HG02970 (cell line): ENCODE measurements around the gene TUBB.
"Not testable (repeated sequence)": the region's sequence is repeated elsewhere in the genome, so short reads cannot be mapped to it uniquely, and the experiment has no call there.

Source experiments
- ATAC-seq: cut with Tn5 transposase; IDR thresholded peaks from one replicate; pipeline ENCODE4 v1.9.1; 2021; ENCODE audit warnings: mild to moderate bottlenecking, moderate library complexity, moderate number of reproducible peaks; ENCODE audit not compliant: unreplicated experiment, low FRiP score

Gene TUBB

DNA sequence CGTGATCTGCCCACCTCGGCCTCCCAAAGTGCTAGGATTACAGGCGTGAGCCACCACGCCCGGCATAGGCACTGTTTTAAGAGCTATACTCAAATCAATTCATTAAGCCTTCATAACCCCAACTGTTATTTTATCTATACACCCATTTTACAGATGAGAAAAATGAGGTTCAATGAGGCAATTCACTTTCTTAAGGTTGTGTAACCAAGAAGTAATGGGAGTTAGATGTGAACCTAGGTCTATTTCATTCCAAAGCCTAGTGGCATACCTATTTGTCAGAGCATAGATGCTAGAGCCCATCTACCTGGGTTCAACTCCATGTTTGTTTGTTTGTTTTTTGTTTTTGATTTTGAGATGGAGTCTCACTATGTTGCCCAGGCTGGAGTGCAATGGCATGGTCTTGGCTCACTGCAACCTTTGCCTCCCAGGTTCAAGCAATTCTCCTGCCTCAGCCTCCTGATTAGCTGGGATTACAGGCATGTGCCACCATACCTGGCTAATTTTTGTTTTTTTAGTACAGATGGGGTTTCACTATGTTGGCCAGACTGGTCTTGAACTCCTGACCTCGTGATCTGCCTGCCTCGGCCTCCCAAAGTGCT is 36.4 kb downstream of the TUBB start:
- ATAC-seq: not testable (repeated sequence)

DNA sequence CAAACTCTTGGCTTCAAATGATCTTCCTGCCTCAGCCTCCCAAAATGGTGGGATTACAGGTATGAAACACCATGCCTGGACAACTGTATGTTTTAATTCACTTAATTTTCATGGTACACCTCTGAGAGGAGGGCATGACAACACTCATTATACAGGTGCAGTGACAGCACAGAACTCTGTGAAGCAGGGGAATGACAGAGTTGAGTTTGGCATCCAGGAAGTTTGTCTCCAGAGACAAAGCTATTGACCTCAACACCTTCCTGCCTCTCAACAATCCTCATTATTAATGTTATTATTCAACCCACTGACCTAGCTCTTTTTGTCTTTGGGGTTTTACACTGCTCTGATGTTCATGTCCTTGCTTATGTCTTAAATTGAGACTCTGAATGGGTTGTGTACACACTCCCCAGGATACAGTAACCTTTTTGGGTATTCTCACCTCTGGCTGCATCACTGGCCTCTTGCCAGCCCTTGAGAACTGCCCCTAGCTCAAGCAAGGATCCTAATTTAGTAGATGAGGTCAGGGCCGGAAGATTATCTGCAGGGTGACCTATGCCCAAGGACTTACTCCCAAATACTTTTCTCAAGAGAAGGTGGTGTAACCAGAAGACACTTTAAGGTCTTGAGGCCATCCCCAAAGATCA is 37.2 kb downstream of the TUBB start:
- no peak for ATAC-seq

GRCh38 chr6:30759575-30760239 is 39.6 kb downstream of the TUBB start:
- ATAC-seq: no peak

DNA sequence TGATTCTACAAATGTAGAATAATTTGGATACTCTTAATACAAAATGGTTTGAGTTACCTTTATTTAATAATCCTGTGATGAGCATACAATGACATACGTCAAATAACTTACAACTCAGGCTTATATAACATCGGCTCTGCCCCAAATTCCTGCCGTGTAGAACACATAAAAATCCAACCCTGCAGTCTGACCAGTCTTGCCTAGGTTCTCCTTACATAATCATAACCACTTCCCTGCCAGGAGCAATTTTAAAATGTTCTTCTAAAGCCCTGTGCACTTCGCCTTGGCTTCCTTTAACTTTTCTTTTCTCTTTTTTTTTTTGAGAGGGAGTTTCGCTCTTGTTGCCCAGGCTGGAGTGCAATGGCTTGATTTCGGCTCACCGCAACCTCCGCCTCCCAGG is 40.4 kb downstream of the TUBB start:
- ATAC-seq: no peak

- ATAC-seq: no peak
Observed at GRCh38 chr6:30761791-30762429, 41.8 kb downstream of the TUBB start.

GRCh38 chr6:30763155-30763617 is 43.0 kb downstream of the TUBB start:
- ATAC-seq: no peak

DNA sequence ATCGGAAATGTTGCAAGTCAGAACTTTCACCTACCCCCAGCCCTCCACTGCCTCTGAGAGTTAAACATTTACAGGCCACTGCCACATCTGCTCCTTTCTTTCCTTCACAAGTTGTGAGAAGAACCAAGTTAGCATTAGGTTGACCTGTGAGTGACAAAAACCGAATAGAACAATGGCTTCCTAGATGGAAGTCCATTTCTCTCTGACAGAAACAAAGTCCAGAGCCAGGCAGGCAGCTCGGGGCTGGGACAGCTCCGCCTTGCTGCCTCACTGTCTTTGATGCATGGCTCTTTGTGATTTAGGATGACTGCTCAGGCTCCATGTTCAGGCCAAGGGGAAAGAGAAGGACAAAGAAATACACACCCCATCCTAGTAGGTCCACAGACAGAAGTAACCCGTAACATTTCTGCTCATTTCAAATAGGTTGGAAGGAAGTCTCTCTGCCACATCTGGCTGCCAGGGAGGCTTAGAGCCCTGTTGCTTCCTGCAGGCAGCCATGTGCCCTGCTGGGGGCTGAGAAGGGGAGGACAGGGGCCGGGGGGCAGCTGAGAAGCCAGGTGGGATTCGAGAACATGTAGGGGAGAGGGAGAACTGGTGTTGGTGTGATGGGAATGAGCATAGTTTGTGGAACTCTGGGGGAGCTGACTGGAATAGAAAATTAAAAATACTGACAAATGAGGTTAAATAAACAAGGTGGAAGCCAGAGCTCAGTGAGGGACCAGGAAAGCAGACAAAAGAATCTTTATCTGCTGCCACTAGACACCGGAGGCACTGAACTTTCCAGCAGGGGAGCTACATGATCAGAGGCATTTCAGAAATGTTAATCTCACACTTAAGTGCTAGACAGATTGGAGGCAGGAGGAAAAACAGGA is 43.7 kb downstream of the TUBB start:
- no peak for ATAC-seq

DNA sequence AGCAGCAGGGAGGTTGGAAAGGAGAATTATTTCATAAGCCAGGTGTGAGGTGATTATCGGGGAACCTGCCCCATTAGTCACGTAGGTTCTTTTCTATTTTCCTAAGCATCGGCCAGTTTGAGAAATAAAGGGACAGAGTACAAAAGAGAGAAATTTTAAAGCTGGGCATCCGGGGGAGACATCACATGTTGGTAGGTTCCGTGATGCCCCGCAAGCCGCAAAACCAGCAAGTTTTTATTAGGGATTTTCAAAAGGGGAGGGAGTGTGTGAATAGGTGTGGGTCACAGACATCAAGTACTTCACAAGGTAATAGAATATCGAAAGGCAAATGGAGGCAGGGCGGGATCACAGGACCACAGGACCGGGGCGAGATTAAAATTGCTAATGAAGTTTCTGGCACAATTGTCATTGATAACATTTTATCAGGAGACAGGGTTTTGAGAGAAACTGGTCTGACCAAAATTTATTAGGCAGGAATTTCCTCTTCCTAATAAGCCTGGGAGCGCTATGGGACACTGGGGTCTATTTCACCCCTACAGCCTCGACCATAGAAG is 44.4 kb downstream of the TUBB start:
- not testable (repeated sequence) for ATAC-seq

DNA sequence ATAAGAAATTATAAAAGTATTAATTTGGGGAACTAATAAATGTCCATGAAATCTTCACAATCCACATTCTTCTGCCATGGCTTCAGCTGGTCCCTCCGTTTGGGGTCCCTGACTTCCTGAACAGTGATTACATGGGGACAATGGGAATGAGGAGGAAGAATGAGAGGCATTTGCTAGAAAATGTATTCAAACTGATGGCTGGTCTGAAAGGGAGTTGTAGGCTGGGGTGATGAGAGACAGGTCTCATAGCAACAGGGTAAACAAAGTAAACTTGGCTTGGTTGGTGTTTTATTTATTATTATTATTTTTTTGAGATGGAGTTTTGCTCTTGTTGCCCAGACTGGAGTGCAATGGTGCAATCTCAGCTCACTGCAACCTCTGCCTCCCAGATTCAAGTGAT is 45.3 kb downstream of the TUBB start:
- ATAC-seq: not testable (repeated sequence)

DNA sequence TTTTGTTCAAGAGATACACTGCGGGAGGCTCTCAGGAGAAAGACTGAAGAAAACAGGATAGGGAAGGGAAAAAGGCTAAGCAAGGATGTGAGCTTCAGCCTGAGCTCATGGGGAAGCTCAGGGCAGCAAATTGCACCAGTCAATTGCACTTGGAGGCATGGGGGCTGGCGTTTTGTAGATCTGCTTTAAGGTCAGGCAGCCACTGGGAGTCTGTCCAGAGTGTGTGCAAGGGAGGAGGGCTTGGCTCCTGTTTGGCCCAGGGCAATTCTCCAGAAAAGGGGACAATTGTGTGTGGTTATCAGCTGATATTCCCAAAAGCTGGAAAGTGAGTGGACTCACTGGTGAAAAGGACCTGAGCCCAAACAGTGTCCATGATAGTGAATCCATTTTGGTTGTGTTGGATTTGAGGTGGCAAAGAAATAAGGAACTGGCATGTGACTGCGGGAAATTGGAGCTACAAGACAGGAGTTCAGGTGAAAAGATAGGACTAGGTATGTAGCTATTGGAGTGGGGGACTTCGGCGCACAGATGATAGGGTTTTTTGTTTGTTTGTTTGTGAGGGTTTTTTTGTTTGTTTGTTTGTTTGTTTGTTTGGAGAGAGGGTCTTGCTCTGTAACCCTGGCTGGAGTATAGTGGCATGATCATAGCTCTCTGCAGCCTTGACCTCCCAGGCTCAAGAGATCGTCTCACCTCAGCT is 46.5 kb downstream of the TUBB start:
- ATAC-seq: no peak

- ATAC-seq: no peak
Observed at GRCh38 chr6:30767158-30767943, 47.2 kb downstream of the TUBB start.

- no peak for ATAC-seq
Observed at GRCh38 chr6:30767944-30768301, 47.8 kb downstream of the TUBB start.

GRCh38 chr6:30768634-30769087 is 48.5 kb downstream of the TUBB start:
- no peak for ATAC-seq

- ATAC-seq: no peak
Observed at GRCh38 chr6:30769088-30769852, 49.1 kb downstream of the TUBB start.

DNA sequence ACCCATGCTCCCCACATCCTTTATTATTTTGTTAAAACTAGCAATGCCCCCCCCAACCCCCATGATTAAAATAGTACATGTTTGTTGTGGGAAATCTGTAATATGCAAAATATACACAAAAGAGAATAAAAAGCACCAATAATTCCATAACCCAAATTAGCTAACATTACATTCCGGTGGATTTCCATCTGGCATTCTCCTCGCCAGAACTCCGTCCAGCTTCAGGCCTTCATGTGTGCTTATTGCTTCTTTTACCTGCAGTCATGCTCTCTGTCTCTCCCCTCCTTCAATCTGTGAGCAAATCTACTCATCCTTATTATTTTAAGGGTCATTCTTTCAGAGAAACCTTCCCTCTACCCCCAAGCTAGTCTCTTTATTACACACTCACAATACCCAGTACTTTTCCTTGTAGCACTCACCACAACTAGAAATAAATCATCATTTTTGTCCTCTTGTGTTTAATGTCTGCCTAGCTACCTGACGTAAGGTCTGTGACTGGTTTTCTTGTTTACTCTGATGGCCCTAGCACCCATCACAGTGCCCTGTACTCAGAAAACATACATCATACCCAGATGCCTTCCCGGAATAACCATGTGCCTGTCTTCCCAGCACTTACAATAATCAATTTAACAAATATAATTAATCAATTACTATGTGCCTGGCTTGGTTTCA is 49.8 kb downstream of the TUBB start:
- ATAC-seq: no peak

DNA sequence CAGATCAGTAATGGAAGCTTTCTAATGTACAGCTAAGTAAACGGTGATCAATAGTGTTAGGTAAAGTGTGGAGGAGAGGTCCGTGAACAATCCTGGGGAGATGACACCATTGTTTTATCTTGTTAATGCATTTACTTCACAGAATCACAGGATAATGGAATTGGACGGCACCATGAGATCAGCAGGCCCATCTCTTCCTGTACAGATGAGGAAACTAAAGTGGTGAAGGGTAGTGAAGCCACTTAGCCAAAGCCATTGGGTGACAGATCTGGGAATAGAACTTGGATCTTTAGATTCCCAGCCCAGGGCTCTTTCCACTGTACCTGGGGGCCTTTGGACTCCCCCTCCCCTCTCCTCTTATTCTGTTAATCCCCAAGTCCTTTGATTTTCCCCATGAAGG is 50.4 kb downstream of the TUBB start:
- no peak for ATAC-seq

DNA sequence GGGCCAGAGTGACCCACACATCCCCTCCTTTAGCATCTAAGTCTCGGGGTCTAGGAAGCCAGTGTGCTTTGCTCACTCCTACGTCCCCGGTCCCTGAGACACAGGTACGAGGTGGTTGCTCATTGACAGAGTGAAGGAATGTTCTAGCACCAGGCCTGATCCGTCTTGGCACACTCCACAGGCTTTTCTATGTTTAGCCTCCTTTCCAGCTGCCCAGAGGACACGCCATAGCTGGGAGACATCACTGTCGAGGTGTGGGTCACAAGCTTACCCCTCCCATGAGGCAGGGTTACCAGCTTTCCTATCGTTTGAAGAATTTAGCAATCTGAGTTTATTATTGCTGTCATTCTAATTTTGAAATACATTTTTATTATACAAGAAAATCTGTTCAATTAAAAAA is 54.5 kb downstream of the TUBB start:
- no peak for ATAC-seq
